Measurements from ENCODE around the gene PRDM2.

Gene PRDM2

DNA sequence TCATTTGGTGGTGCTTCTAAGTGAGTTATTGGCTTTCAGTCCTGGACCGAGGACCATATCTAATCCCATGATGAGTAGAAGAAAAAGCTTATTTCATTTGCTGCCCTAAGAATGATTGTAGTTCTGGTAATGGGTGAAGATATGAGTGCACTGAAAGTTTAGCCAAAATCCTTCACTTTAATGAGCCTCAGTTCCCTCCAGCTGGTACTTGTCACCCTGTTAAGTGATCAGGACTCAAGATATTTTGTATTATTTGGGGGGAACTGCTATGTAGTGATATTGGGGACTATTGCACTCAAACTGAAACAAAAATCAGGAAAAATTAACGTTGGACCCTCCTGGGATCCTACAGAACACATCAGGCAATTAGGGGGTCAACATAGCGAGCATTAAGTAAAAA, 165.9 kb downstream of the PRDM2 start:
- no peak for DNase-seq

- no peak for DNase-seq
Measured at GRCh38 chr1:13867603-13868002, 167.6 kb downstream of the PRDM2 start.

- no peak for DNase-seq
Measured at GRCh38 chr1:13869172-13869797, 169.3 kb downstream of the PRDM2 start.

DNA sequence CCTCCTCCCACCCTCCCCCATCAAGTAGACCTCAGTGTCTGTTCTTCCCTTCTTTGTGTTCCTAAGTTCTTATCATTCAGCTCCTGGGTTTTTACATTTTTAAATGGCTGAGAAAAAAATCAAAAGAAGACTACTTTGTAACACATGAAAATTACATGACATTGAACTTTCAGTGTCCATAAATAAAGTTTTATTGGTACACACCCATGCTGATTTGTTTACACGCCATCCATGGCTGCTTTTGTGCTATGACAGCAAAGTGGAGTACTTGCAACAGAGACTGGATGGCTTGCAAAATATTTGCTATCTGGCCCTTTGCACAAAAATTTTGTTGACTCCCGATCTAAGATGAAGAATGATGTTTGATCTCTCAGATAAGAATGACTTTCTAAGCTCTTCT, 171.4 kb downstream of the PRDM2 start:
- DNase-seq = no peak

DNA sequence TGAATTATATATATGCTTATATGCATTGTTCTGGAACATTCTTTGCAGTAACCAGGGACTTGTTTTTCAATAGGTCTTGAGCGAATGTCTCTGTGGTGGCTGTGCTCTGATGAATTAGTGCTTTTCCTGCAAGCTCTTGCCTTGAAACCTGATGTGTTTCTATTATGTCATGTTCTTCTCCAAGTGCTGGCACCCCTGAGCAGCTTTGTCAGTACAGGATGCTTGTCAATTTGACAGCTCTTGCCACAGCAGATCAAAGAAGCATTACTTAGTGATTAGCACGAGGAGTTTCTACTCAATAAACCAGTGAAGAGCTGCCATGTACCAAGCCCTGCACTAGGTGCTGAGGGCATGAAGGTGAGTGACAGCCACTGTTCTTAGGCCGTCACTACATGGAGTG, 171.9 kb downstream of the PRDM2 start:
- no peak for DNase-seq

- DNase-seq = no peak
Measured at GRCh38 chr1:13873032-13873431, 173.0 kb downstream of the PRDM2 start.

Data from NCI-H345 (cell line).